Activated CD4-positive, alpha-beta T cell treated with anti-CD3 and anti-CD28 coated beads, Interleukin-2, amount 10 ng/mL, durations not matched to agents 7 days and 5 days (primary cell): ENCODE measurements around the gene CXXC1. TPM values are rescaled to one million over a fixed set of nuclear protein-coding genes. Genes with fewer than 3 reads are reported as not detected.
A peak's percentile ranks its signal among the peaks of the same experiment; 100 is the strongest.
"Not testable (repeated sequence)": the region's sequence is repeated elsewhere in the genome, so short reads cannot be mapped to it uniquely, and the experiment has no call there.

Experiments used
- CTCF ChIA-PET: fragments of 350-600 bp; sonication (Branson Sonifier 250); formaldehyde crosslinking; loops from one replicate; lab custom pipeline; 2021; ENCODE audit warnings: antibody characterized with exemption; lab: Charles Lee
- POLR2A ChIA-PET: fragments of 350-600 bp; sonication (Branson Sonifier 250); formaldehyde crosslinking; loops from one replicate; lab custom pipeline; 2021; ENCODE audit warnings: antibody characterized with exemption; lab: Charles Lee
- DNase-seq: peaks from one replicate; pipeline ENCODE4 v3.0.0-alpha.2; 2020
- H3K27ac Mint-ChIP-seq: one replicate; pipeline ENCODE4 v1.8.0; 2021; ENCODE audit warnings: mild to moderate bottlenecking, moderate library complexity, mixed read lengths
- H3K27me3 Mint-ChIP-seq: one replicate; pipeline ENCODE4 v1.8.0; 2021; ENCODE audit warnings: mixed read lengths
- H3K36me3 Mint-ChIP-seq: one replicate; pipeline ENCODE4 v1.8.0; 2021; ENCODE audit warnings: low read depth, mixed read lengths
- H3K4me1 Mint-ChIP-seq: one replicate; pipeline ENCODE4 v1.8.0; 2021; ENCODE audit warnings: mixed read lengths
- H3K4me3 Mint-ChIP-seq: one replicate; pipeline ENCODE4 v1.8.0; 2021; ENCODE audit warnings: mild to moderate bottlenecking, moderate library complexity, mixed read lengths
- H3K9me3 Mint-ChIP-seq: one replicate; pipeline ENCODE4 v1.8.0; 2021; ENCODE audit warnings: mixed read lengths
- total RNA-seq, 2 experiments: library from RNA; stranded (reverse); gene quantifications; one replicate each; pipeline ENCODE4 v1.2.3, GENCODE V29; 2021

CXXC1 gene
- total RNA-seq, 2 experiments from 2014 or later, result 125 to 139 TPM

DNA sequence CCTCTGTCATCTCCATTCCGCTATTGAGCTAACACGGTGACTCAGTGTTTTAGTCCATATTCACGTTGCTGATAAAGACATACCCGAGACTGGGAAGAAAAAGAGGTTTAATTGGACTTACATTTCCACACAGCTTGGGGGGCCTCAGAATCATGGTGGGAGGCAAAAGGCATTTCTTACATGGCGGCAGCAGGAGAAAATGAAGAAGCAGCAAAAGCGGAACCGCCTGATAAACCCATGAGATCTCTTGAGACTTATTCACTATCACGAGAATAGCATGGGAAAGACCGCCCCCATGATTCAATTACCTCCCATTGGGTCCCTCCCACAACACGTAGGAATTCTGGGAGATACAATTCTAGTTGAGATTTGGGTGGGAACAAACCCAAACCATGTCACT, 22.6 kb upstream of the CXXC1 start:
- POLR2A ChIA-PET, result no interaction called here
- peaks cover 5% of the 10 kb centered on the region for H3K9me3 Mint-ChIP-seq
- H3K4me3 Mint-ChIP-seq, result no peak overlapping the region
- H3K27me3 Mint-ChIP-seq, result peaks cover 34% of the 10 kb centered on the region
- H3K4me1 Mint-ChIP-seq, result peaks cover 21% of the 10 kb centered on the region
- CTCF ChIA-PET, result interaction anchor here (1.1 to 4.2 kb wide), 3 partner anchors 10 to 47 kb away, joined by 3 to 11 read pairs (median 4); partner anchors contain the start of gene MBD1
- DNase-seq, result no peak
- H3K27ac Mint-ChIP-seq, result no peak overlapping the region
- peaks cover 4% of the 10 kb centered on the region for H3K36me3 Mint-ChIP-seq

DNA sequence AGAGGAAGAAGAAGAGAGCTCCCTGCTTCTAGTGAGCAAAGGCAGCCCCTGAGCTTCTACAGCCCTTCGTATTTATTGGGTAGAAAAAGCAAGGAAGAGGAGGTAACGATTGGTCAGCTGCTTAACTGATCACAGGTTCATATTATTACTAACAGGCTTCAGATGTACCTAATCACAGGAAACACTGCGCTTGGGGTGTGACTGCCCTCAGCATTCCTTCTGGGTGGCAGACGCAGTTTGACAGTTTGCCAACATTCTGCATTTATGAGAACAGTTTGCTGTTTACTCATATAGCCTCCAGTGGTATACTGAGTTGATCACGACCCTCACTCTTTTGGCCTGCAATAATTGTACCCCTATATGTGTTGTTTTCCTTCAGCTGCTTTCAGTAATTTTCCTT, 21.4 kb upstream of the CXXC1 start:
- DNase-seq, H3K9me3 Mint-ChIP-seq, H3K36me3 Mint-ChIP-seq, H3K4me3 Mint-ChIP-seq, H3K27ac Mint-ChIP-seq, POLR2A ChIA-PET: not testable (repeated sequence)
- peaks cover 35% of the 10 kb centered on the region for H3K27me3 Mint-ChIP-seq
- CTCF ChIA-PET, result interaction anchor here (0.8 to 4.2 kb wide), 4 partner anchors 9 to 48 kb away, joined by 3 to 11 read pairs (median 6); no protein-coding TSS in a partner anchor
- peaks cover 21% of the 10 kb centered on the region for H3K4me1 Mint-ChIP-seq

DNA sequence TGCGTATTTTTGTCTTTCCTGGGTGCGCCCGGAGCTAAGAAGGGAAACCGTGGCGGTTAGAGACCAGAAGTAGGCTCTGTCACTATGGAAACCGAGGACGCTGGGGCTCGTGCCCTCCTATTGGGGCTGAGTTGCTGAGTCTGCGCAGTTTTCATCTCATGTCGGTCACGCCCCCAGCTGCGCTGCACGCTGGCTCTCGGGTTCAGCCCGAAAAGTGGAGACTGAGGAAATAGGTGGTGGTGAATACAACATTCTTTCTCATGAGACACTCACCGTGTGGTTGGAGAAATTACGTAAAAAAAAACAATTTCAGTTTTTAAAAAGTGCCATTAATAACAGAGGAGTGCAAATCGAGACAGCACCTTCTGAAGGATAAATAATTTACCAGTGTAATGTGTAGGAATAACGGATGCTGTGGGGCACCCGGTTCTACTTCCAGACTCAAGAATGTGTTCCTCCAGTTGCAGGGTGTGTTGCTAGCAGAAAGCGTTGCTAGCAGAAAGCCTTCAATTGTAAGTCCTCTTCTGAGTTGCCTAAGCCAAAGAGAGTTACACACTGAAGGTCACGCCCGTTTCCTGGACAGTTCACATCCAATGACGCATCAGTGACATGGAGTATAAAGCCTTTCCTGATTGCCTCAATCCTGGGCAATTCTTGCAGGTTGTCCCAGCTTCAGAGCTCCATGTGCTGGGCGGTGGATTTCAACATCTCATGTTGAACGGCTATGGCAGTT, 20.4 kb upstream of the CXXC1 start:
- Mint-ChIP-seq H3K4me1 (peaks cover 21% of the 10 kb centered on the region), H3K4me3 (peak overlapping the region; percentile 84), H3K9me3 (peaks cover 7% of the 10 kb centered on the region), H3K36me3 (peaks cover 4% of the 10 kb centered on the region), H3K27me3 (peaks cover 42% of the 10 kb centered on the region), H3K27ac (peak overlapping the region; percentile 89)
- POLR2A ChIA-PET, result no interaction called here
- CTCF ChIA-PET, result interaction anchor here (0.8 to 4.2 kb wide), 3 partner anchors 13 to 49 kb away, joined by 3 to 11 read pairs (median 8); no protein-coding TSS in a partner anchor
- peak; percentile 96 for DNase-seq

DNA sequence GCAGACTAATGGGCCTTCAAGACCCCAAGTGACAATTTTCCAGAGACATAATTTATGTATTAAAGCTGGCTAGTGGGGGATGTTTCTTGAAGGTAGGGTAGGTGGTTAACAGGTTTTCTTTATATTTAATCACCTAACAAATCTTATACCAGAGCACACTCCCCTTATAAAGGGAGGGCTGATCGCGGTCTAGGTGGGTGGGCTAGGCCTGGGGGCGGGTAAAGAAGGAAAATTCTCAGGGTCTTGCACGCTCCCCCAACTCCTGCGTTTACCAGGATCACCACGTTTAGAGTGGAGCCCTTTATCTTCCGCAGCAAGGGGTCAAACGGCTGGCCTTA, 19.9 kb upstream of the CXXC1 start:
- Mint-ChIP-seq H3K9me3 (peaks cover 7% of the 10 kb centered on the region), H3K4me1 (peaks cover 21% of the 10 kb centered on the region)

DNA sequence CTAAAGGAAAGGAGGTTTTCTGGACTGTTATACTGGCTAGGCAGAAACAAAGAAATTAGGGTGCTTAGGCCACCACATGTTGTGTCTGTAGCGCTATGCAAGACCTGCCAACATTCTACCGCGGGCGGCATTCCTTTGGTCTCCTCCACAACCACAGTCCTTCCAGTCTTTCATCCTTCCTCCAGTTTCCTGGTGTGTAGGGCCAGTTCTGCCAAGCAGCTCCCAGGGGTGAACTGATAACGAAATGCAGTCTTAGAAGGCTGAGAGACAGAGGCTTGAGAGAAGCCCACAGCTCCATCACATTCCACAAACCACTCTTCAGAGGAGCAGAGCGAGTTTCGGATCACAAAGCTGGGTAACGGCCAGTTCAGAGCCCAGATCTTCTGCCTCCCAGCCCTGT, 19.5 kb upstream of the CXXC1 start:
- Mint-ChIP-seq H3K9me3 (peaks cover 7% of the 10 kb centered on the region), H3K4me1 (peaks cover 21% of the 10 kb centered on the region), H3K27ac (peak overlapping the region; percentile 89), H3K36me3 (peaks cover 4% of the 10 kb centered on the region), H3K27me3 (peaks cover 49% of the 10 kb centered on the region), H3K4me3 (peak overlapping the region; percentile 84)
- no peak for DNase-seq
- CTCF ChIA-PET, result interaction anchor here (2.0 to 4.2 kb wide), 3 partner anchors 14 to 50 kb away, joined by 4 to 11 read pairs (median 8); no protein-coding TSS in a partner anchor
- POLR2A ChIA-PET, result no interaction called here

More for the DNA sequence above, 19.9 kb upstream of the CXXC1 start:
- peaks cover 47% of the 10 kb centered on the region for H3K27me3 Mint-ChIP-seq
- H3K36me3 Mint-ChIP-seq, result peaks cover 4% of the 10 kb centered on the region
- CTCF ChIA-PET, result interaction anchor here (2.6 to 4.2 kb wide), 2 partner anchors 13 to 50 kb away, joined by 8 to 11 read pairs; no protein-coding TSS in a partner anchor
- no peak for DNase-seq
- POLR2A ChIA-PET, result no interaction called here
- peak overlapping the region; percentile 89 for H3K27ac Mint-ChIP-seq
- H3K4me3 Mint-ChIP-seq, result peak overlapping the region; percentile 84

DNA sequence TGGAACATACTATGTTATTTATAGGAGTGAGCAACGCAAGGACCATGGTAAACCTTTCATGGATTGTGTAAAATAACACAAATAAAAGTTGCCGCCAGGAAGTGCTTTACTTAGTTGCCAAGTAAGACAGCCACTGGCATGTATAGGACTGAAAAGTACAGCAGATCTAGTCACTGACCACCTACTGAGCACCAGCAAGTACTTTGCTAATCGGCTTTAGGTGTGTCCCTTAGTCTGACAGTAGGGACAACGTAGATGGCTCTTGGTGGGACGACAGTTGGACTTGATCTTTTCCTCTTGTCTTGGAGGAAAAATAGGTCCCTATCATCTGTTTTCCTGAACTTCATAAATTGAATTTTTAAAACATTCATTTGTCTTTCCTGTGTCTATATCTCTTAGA, 13.6 kb upstream of the CXXC1 start:
- H3K4me1 Mint-ChIP-seq, result peaks cover 18% of the 10 kb centered on the region
- H3K4me3 Mint-ChIP-seq, result no peak overlapping the region
- H3K27me3 Mint-ChIP-seq, result peaks cover 64% of the 10 kb centered on the region
- peaks cover 1% of the 10 kb centered on the region for H3K36me3 Mint-ChIP-seq
- CTCF ChIA-PET, result no interaction called here
- no peak for DNase-seq
- H3K9me3 Mint-ChIP-seq, result peaks cover 4% of the 10 kb centered on the region
- POLR2A ChIA-PET, result no interaction called here
- no peak overlapping the region for H3K27ac Mint-ChIP-seq

DNA sequence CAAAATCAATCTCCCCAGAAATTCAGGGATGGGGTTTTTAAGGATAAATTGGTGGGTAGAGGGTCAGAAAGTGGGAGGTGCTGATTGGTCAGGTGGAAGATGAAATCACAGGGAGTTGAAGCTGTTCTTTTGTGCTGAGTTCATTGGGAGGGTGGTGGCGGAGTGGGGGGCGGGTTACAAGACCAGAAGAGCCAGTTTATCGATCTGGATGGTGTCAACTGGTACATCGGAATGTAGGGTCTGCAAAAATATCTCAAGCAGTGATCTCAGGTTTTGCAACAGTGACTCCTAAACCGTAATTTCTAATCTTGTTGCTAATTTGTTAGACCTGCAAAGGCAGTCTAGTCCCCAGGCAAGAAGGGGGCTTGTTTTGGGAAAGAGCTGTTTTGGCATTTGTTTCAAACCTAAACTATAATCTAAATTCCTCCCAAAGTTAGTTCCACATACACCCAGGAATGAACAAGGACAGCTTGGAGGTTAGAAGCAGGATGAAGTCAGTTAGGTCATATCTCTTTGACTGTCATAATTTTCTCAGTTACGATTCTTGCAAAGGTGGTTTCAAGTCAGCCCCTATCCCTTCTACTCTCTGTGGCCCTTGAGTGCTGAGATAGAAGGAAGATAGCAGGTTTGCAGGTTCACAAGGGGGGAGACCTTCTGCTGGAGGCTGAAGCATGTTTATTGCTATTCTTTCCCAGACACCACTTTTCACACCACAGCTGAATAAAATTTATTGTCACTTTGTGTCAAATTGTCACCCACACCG, 12.3 kb upstream of the CXXC1 start:
- Mint-ChIP-seq H3K9me3 (no peaks in the 10 kb centered on the region), H3K4me3 (no peak overlapping the region), H3K36me3 (no peaks in the 10 kb centered on the region), H3K4me1 (peaks cover 18% of the 10 kb centered on the region), H3K27ac (no peak overlapping the region), H3K27me3 (peaks cover 60% of the 10 kb centered on the region)
- no peak for DNase-seq
- POLR2A ChIA-PET, result no interaction called here
- CTCF ChIA-PET, result interaction anchor here (1.0 to 1.8 kb wide), 4 partner anchors 10 to 57 kb away, joined by 3 to 5 read pairs (median 4); partner anchors contain the start of gene MBD1

DNA sequence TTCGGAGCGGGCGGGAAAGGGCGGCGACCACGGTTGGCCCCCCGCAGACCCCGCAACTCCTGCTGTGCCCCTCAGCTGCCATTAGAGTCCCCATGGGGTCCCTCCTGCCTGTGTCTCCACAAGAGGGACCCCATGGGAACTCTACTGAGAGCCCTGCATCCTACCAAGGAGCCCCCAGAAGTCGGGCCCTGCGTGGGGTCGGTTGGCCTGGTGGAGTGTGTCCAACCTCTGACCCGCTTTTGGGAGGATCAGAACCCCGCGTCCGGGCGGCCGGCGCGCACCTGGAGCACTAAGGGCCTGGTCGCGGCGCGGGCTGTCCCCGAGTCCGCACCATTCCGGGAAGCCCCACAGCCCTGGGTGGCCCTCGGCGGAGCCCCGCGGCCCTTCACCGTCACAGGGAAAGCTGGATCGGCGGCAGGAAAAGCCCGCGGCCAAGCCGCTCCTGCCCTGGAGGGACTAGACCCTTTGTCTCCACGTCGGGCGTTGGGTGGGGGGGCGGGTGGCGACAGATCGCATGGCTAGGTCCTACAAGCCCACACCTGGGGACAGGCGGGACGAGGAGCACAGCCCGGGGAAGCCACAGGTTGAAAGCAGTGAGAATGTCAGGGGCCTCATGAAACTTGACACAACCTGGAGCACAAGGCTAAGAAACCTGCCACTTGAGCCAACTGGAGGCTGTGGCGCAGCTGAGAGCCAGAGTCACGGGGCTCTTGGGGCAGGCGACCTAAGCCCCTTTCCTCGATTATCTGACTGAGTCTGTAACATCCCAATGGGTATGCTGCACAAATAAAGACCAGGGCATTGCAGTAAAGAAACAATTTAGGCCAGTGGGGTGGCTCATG, 11.2 kb upstream of the CXXC1 start:
- peaks cover 2% of the 10 kb centered on the region for H3K9me3 Mint-ChIP-seq
- peaks cover 49% of the 10 kb centered on the region for H3K27me3 Mint-ChIP-seq

DNA sequence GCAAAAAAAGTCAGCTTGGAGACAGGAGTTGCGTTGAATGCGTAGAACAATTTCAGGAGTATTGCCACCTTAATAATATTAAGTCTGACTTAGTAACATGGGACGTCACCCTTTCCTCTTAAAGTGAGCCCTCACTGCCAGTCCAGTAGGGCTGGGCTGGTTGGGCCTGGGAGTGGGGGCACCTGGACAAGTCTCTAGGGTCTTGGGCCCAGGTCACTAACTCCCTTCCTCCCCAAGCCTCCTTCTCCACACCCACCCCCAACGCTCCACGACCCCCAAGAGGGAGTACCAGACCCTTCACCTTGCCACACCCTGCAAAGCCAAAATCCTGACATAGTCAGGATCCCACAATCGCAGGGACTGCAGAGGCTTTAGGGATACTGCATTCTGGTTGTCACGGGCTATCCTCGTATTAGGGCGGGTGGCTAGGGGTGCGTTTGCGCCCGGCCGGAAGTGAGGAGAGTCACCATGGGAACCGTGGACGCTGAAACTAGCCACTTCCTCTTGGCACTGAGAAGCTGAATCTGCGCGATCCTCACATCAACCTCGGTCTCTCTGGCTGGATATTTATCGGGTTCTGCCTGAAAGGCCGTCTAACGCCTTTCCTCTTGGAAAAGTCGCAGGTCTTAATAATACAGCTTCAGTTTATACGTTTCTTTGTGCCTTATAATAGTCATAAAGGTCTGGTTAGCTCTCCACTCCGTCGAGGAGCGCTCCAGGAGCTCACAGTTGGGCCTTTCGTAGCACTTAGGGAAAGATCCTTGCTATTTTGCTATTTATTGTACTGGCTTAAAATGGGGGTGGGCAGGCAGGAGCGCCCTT, 10.3 kb upstream of the CXXC1 start:
- DNase-seq, result peak; percentile 81
- Mint-ChIP-seq H3K4me3 (peak overlapping the region; percentile 52), H3K27ac (no peak overlapping the region), H3K27me3 (peaks cover 42% of the 10 kb centered on the region), H3K4me1 (peaks cover 18% of the 10 kb centered on the region), H3K9me3 (peaks cover 2% of the 10 kb centered on the region), H3K36me3 (no peaks in the 10 kb centered on the region)
- ChIA-PET CTCF (interaction anchor here (0.6 kb wide), 1 partner anchor 15 kb away, joined by 3 read pairs; no protein-coding TSS in a partner anchor), POLR2A (no interaction called here)

More for the DNA sequence above, 11.2 kb upstream of the CXXC1 start:
- Mint-ChIP-seq H3K27ac (no peak overlapping the region), H3K4me3 (no peak overlapping the region), H3K4me1 (peaks cover 18% of the 10 kb centered on the region), H3K36me3 (no peaks in the 10 kb centered on the region)
- ChIA-PET POLR2A (no interaction called here), CTCF (interaction anchor here (0.6 to 1.8 kb wide), 3 partner anchors 11 to 58 kb away, joined by 3 to 5 read pairs (median 4); no protein-coding TSS in a partner anchor)
- no peak for DNase-seq

DNA sequence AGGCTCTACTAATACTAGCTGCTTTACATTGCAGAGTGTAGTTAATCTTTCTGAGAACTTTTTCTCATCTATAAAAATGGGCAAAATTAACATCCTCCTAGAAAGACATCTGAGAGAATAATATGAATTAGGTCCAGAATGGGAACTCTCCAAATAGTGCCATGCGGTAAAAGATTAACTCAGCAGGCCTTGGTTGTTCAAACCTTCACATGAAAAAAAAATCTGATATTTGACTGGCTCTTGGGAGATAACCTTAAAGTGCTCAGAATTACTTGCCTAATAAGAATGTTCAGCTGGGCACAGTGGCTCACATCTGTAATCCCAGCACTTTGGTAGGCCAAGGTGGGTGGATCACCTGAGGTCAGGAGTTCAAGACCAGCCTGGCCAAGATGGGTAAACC, 5.5 kb upstream of the CXXC1 start:
- ChIA-PET POLR2A (no interaction called here), CTCF (no interaction called here)
- no peak for DNase-seq
- H3K4me3 Mint-ChIP-seq, result no peak overlapping the region
- peaks cover 16% of the 10 kb centered on the region for H3K4me1 Mint-ChIP-seq
- H3K36me3 Mint-ChIP-seq, result no peaks in the 10 kb centered on the region
- peaks cover 9% of the 10 kb centered on the region for H3K27me3 Mint-ChIP-seq
- H3K9me3 Mint-ChIP-seq, result peaks cover 2% of the 10 kb centered on the region
- H3K27ac Mint-ChIP-seq, result no peak overlapping the region

DNA sequence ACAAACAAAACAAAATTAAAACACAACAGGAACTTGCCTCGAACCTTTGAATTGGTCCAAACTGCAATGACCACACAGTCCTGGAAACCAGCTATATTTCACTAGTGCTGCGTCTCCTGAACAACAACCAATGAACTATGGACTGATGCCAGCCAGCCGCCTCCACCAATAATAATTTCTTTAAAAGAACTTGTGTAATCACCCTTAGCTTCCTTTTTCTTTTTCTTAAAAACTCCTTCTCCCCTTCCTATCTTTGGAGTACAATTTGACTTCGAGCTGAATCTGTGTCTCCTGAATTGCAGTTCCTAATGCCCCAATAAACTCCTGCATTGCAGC, 1.6 kb upstream of the CXXC1 start:
- no peaks in the 10 kb centered on the region for H3K27me3 Mint-ChIP-seq
- H3K36me3 Mint-ChIP-seq, result peaks cover 26% of the 10 kb centered on the region
- peaks cover 25% of the 10 kb centered on the region for H3K4me1 Mint-ChIP-seq
- ChIA-PET POLR2A (interaction anchor here (0.6 to 0.9 kb wide), 2 partner anchors 13 to 145 kb away, joined by 3 read pairs; no protein-coding TSS in a partner anchor), CTCF (interaction anchor here (1.0 to 2.0 kb wide), 5 partner anchors 11 to 785 kb away, joined by 3 to 8 read pairs (median 4); no protein-coding TSS in a partner anchor)
- peak overlapping the region; percentile 59 for H3K4me3 Mint-ChIP-seq
- DNase-seq, result no peak
- peak overlapping the region; percentile 71 for H3K27ac Mint-ChIP-seq
- peaks cover 2% of the 10 kb centered on the region for H3K9me3 Mint-ChIP-seq
